ENCODE measurements around the gene MAP3K7CL.

DNA sequence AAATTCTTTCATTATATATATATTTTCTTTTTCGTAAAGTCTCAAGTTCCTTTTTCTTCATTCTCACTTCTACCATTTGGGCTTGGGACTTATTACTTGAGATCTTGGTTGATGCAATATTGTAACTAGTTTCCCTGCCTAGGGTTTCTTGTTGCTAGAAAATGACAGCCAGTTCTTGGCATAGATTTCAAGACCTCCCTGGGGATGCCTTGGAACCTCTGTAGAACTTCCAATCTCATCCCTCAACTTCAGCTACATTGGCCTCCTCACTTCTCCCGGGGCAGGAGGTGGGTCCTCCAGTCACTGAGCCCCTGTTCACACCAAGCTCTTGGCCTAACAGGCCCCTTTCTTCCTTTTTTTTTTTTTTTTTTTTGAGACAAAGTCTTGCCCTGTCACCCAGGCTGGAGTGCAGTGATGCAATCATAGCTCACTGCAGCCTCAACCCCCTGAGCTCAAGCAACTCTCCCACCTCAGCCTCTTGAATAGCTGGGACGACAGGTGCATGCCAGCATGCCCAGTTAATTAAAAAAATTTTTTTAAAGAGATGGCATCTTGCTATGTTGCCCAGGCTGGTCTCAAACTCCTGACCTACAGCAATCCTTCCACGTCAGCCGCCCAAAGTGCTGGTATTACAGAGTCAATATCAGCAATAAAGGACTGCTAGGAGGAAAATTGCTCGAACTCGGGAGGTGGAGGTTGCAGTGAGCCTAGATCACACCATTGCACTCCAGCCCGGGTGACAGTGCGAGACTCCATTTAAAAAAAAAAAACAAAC, 33.1 kb downstream of the MAP3K7CL start:
- TF ChIP-seq POLR2A (IDR thresholded peaks at IDR 0.05) = no peak
- TF ChIP-seq, protein P1, sequence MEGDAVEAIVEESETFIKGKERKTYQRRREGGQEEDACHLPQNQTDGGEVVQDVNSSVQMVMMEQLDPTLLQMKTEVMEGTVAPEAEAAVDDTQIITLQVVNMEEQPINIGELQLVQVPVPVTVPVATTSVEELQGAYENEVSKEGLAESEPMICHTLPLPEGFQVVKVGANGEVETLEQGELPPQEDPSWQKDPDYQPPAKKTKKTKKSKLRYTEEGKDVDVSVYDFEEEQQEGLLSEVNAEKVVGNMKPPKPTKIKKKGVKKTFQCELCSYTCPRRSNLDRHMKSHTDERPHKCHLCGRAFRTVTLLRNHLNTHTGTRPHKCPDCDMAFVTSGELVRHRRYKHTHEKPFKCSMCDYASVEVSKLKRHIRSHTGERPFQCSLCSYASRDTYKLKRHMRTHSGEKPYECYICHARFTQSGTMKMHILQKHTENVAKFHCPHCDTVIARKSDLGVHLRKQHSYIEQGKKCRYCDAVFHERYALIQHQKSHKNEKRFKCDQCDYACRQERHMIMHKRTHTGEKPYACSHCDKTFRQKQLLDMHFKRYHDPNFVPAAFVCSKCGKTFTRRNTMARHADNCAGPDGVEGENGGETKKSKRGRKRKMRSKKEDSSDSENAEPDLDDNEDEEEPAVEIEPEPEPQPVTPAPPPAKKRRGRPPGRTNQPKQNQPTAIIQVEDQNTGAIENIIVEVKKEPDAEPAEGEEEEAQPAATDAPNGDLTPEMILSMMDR (IDR thresholded peaks at IDR 0.05) = no peak
